Glomerular endothelial cell (primary cell): ENCODE measurements around the gene SPA17. TPM values are rescaled to one million over a fixed set of nuclear protein-coding genes. Genes with fewer than 3 reads are reported as not detected.

Experiments
- DNase-seq: peaks from one replicate; pipeline ENCODE4 v3.0.0-alpha.2; 2011; ENCODE audit warnings: low read depth, low spot score; ENCODE audit errors: extremely low read depth
- total RNA-seq: library from RNA; depleted of rRNA; stranded (reverse); fragments of >200 nt; gene quantifications from 2 replicates; pipeline ENCODE4 v1.2.3, GENCODE V29; 2015

Gene SPA17
- total RNA-seq, 1 donor from 2014 or later = 11.1 TPM

DNA sequence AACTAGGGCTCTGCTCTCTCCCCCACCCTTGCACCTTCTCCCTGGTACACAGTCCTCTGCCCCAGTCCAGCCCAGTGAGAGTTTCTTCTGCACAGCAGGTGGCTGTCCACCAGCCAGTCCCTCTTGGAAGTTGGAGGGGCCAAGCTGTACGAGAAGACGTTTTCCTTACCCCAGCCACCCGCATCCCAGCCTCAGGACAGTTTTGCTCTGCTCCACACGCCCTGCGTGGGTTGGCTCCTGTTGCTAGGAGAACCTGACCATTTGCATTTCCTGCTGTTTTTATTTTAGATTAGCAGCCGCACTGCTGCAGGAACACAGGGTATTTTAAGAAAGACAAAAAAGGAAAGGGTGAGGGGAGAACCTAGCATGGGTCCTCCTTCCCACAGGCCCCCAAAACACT is 48.5 kb downstream of the SPA17 start:
- no peak for DNase-seq

- no peak for DNase-seq
These were observed 51.4 kb downstream of the SPA17 start for GRCh38 chr11:124724979-124725718.

- no peak for DNase-seq
These were observed 52.0 kb downstream of the SPA17 start for GRCh38 chr11:124725719-124726105.

- DNase-seq = no peak
These were observed 53.8 kb downstream of the SPA17 start for GRCh38 chr11:124727474-124727873.

GRCh38 chr11:124728134-124728533 is 54.4 kb downstream of the SPA17 start:
- no peak for DNase-seq

- no peak for DNase-seq
These were observed 55.9 kb downstream of the SPA17 start for GRCh38 chr11:124729571-124729970.

- no peak for DNase-seq
These were observed 58.5 kb downstream of the SPA17 start for GRCh38 chr11:124732230-124732629.

GRCh38 chr11:124736736-124737135 is 63.0 kb downstream of the SPA17 start:
- no peak for DNase-seq

GRCh38 chr11:124737638-124738305 is 64.1 kb downstream of the SPA17 start:
- DNase-seq = no peak

DNA sequence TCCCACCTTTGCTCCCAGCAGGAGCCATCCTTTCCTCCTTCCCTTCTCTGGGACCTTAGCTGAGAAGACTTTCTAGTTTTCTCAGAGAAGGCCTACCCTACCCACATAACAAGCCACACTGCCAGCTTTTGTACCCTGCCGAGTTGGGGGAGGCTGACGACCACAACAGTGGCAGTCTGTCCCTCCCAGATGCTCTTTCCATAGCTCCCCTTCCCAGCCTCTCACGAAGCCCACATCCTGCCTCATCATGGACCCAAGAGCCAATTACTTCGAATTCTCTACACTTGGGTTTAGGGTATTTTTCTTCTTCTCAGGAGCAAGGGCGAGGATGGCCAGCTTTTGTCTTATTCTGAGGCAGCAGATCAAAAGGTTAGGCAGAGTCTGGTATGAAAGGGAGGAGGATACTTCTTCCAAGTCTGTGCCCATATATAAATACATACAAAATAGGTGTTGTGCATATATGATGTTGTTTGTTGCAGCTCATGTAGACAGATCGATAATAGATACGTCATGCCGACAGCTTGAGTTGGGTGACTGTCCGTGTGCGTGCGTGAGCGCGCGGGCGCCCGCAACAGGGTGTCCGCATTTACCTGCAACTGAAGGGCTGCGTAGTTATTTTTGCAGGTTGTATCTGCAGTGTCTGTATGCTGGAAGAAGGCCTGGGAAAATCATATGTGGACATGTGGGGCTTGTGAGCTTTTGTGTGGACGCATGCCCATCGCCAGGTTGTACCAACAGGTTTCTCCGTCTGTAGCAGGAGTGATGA is 65.2 kb downstream of the SPA17 start:
- no peak for DNase-seq

DNA sequence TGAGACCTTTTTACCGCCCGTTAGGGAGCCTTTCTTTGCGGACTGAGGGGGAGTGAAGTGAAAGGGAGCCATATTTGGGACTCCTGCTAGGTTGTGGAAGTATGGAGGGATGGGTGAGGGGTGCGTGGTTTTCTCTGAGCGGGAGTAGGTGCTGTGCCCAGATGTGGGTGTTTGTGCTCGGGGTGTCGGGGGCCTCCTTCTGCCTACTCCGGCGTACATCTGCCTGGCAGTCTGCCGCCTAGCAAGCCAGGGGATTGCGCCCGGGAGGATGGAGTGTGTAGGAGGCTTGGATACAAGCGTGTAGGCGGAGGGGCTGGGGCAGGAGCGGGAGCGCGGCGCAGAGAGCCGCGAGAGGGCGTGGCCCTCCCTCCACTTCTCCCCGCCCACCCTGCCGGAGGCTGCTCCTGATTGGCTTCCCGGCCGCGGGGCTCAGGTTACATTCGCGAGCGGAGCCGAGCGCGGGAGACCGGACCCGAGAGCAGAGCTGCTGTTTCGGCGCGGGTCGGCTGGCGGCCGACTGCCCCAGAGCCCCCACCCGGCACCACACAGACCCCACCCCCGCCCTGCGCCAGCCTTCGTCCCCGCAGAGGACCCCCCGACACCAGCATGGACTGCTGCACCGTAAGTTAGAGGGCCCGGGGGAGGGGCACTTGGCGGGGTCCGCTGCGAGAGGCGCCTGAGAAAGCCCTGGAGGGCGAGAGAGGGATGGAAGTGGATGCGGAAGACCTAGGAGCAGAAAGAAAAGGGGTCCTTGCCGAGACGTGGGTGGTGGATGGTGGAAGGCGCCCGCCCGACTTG is 66.0 kb downstream of the SPA17 start, which contains the start of gene NRGN:
NRGN (plus strand) TSS at position 464 of the 798 bp plus-strand sequence; CDS start at position 607, 143 bp downstream.
- DNase-seq = no peak

DNA sequence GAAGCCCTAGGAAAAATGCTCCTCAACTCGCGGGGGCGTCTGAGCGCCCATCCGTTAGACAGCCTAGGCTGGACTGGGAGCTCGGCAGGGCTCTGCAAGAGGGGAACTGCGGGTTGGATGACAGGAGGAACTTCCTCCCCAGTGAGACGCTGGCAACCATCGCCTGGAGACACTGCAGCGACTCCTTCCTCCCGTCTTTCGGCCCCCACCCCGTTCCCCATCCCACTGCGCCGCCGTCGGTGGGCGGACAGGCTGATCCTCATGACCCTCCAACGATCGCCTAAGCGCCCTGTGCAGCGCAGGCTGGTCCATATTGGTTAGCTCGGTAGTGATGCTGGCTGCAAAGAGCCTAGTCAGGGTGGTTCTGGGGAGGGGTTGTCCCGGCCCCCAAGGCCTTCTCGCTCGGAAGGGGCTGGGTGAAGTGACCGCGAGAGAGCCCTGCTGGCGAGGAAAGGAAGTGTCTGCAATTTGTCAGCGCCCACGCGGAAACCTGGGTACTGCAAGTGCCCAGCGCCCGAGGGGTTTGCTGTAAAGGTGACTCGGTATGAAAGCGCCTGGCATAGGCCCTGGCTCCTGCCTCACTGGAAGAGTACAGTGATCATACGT is 66.7 kb downstream of the SPA17 start:
- DNase-seq = no peak

DNA sequence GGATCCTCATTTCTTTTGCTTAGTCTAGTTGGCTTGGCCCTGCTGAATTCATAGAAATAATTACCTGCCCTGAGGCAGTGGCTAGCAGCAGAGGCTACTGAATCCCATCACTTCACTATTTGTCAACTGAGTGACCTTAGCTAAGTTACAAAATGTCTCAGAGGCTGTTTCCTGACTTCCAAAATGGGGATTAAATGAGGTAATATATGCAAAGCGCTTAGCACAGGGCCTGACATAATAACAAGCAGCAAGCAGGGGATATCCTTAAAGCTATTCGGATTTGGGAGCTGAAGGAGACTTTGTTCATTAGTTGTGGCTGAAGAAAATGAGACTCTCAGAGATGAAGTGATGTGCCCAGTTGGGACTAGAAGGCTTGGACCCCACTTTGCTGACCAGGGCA is 68.9 kb downstream of the SPA17 start:
- DNase-seq = no peak

DNA sequence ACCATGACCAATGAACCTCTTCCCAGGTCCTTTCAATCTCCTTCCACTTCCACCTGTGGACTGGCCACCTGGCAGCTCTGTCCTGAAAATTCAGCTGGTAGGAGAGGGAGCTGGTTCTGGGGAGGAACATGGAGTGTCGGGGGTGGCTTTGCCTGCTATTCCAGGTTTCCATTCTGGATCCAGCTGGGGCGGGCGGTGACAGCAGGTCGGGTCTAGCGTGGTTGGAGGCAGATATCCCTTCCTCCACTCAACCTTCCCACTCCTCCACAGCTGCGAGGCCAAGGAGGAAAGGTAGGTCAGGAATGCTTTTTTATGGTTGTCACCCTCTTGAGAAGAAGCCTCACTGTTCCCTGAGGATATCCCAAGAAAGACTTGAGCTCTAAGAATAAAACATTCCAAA is 69.3 kb downstream of the SPA17 start:
- DNase-seq = no peak

DNA sequence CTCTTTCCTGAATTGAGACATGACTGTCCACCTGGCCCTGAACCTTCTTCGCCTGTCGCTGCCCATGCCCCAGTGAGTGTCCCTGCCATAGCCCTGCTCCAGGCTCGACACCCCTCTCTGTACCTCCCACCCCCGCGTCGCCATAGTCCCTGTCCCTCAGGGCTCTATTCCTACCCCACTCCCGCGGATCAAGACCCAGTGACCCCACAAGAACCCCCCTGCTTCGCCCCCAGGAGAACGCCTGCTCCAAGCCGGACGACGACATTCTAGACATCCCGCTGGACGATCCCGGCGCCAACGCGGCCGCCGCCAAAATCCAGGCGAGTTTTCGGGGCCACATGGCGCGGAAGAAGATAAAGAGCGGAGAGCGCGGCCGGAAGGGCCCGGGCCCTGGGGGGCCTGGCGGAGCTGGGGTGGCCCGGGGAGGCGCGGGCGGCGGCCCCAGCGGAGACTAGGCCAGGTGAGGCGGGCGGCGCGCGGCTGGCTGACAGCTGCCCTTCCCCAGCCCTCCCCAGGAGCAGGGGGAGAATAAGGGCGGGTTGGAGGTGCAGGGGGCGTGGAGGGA is 71.6 kb downstream of the SPA17 start:
- DNase-seq = no peak

DNA sequence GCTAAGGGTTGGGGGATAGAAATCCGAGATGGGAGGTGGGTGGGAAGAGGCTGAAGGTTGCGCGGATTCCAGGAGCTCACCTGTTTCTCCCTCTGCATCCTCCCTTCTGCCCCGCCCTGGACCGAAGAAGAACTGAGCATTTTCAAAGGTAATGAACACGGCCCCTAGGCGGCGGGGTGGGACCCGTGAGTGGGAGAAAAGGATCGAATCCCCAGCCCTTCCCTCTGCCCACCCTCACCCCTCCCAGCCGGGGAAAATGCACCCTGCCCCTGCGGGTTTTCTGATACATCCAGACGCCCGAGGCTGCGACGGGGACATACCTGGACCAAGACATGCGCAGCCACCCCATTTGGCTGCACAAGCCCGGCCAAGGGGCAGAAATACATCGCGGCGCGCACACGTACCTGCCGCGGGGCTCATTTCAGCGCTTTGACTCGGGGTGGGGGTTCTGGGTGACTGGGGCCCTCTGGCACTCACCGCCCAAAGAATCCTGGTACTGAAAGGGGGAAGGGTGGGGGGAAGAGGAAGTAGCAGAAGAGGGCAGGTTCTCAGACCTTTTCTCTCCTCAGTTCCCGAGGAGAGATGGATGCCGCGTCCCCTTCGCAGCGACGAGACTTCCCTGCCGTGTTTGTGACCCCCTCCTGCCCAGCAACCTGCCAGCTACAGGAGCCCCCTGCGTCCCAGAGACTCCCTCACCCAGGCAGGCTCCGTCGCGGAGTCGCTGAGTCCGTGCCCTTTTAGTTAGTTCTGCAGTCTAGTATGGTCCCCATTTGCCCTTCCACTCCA is 72.3 kb downstream of the SPA17 start:
- no peak for DNase-seq

- DNase-seq = no peak
These were observed 73.0 kb downstream of the SPA17 start for GRCh38 chr11:124746621-124747243.
